HEK293 (cell line): ENCODE data around the gene LIMA1.
A peak's percentile ranks its signal among the peaks of the same experiment; 100 is the strongest.

Experiments used
- GLIS1 ChIP-seq: fragments of 450-650 bp; formaldehyde crosslinking; IDR thresholded peaks from 2 replicates; pipeline ENCODE4 v1.5.1; 2016; ENCODE audit warnings: missing biosample characterization, missing genetic modification characterization
- KLF9 ChIP-seq: fragments of 450-650 bp; formaldehyde crosslinking; IDR thresholded peaks from 2 replicates; pipeline ENCODE4 v1.5.1; 2016; ENCODE audit warnings: missing biosample characterization, missing genetic modification characterization, low read depth
- PATZ1 ChIP-seq: fragments of 450-650 bp; formaldehyde crosslinking; IDR thresholded peaks from 2 replicates; pipeline ENCODE4 v1.5.1; 2016; ENCODE audit warnings: missing biosample characterization, missing genetic modification characterization
- SP2 ChIP-seq: fragments of 450-650 bp; formaldehyde crosslinking; IDR thresholded peaks from 2 replicates; pipeline ENCODE4 v1.5.1; 2016; ENCODE audit warnings: missing biosample characterization, missing genetic modification characterization
- SP7 ChIP-seq: fragments of 450-650 bp; formaldehyde crosslinking; IDR thresholded peaks from 2 replicates; pipeline ENCODE4 v1.5.1; 2016; ENCODE audit warnings: missing biosample characterization, missing genetic modification characterization
- YY1 ChIP-seq: fragments of 450-650 bp; formaldehyde crosslinking; IDR thresholded peaks from 2 replicates; pipeline ENCODE4 v1.5.1; 2018; ENCODE audit warnings: missing biosample characterization, missing genetic modification characterization
- ZBTB7A ChIP-seq: fragments of 450-650 bp; formaldehyde crosslinking; IDR thresholded peaks from 2 replicates; pipeline ENCODE4 v1.5.1; 2016; ENCODE audit warnings: low read depth, missing biosample characterization, missing genetic modification characterization
- ZFP3 ChIP-seq: fragments of 450-650 bp; formaldehyde crosslinking; IDR thresholded peaks from 2 replicates; pipeline ENCODE4 v1.5.1; 2016; ENCODE audit warnings: low read depth, missing biosample characterization, missing genetic modification characterization
- ZFP69B ChIP-seq: fragments of 450-650 bp; formaldehyde crosslinking; IDR thresholded peaks from 2 replicates; pipeline ENCODE4 v1.5.1; 2016; ENCODE audit warnings: missing biosample characterization, missing genetic modification characterization
- ZIC2 ChIP-seq: fragments of 450-650 bp; formaldehyde crosslinking; IDR thresholded peaks from 2 replicates; pipeline ENCODE4 v1.5.1; 2016; ENCODE audit warnings: missing biosample characterization, missing genetic modification characterization
- ZNF146 ChIP-seq: fragments of 450-650 bp; formaldehyde crosslinking; IDR thresholded peaks from 2 replicates; pipeline ENCODE4 v1.5.1; 2016; ENCODE audit warnings: missing biosample characterization, missing genetic modification characterization
- ZNF211 ChIP-seq: fragments of 450-650 bp; formaldehyde crosslinking; IDR thresholded peaks from 2 replicates; pipeline ENCODE4 v1.5.1; 2016; ENCODE audit warnings: low read depth, missing biosample characterization, missing genetic modification characterization
- ZNF223 ChIP-seq: fragments of 450-650 bp; formaldehyde crosslinking; IDR thresholded peaks from 2 replicates; pipeline ENCODE4 v1.5.1; 2016; ENCODE audit warnings: missing biosample characterization, missing genetic modification characterization
- ZNF292 ChIP-seq: fragments of 450-650 bp; formaldehyde crosslinking; IDR thresholded peaks from 2 replicates; pipeline ENCODE4 v1.5.1; 2016; ENCODE audit warnings: low read depth, missing biosample characterization, missing genetic modification characterization, borderline replicate concordance
- ZNF362 ChIP-seq: fragments of 450-650 bp; formaldehyde crosslinking; IDR thresholded peaks from 2 replicates; pipeline ENCODE4 v1.5.1; 2016; ENCODE audit warnings: missing biosample characterization, missing genetic modification characterization
- ZNF433 ChIP-seq: fragments of 450-650 bp; formaldehyde crosslinking; IDR thresholded peaks from 2 replicates; pipeline ENCODE4 v1.5.1; 2016; ENCODE audit warnings: missing biosample characterization, missing genetic modification characterization, low read depth
- ZNF449 ChIP-seq: fragments of 450-650 bp; formaldehyde crosslinking; IDR thresholded peaks from 2 replicates; pipeline ENCODE4 v1.5.1; 2017; ENCODE audit warnings: missing biosample characterization, mild to moderate bottlenecking, missing genetic modification characterization, moderate library complexity
- ZNF501 ChIP-seq: fragments of 450-650 bp; formaldehyde crosslinking; IDR thresholded peaks from 2 replicates; pipeline ENCODE4 v1.5.1; 2016; ENCODE audit warnings: missing biosample characterization, missing genetic modification characterization
- ZNF513 ChIP-seq: fragments of 450-650 bp; IDR thresholded peaks from 2 replicates; pipeline ENCODE4 v1.5.1; 2018; ENCODE audit warnings: missing biosample characterization, missing genetic modification characterization
- ZNF518A ChIP-seq: fragments of 450-650 bp; formaldehyde crosslinking; conservative IDR thresholded peaks from 2 replicates; pipeline ENCODE4 v1.5.1; 2016; ENCODE audit warnings: low read depth, missing biosample characterization, missing genetic modification characterization
- ZNF521 ChIP-seq: fragments of 450-650 bp; formaldehyde crosslinking; IDR thresholded peaks from 2 replicates; pipeline ENCODE4 v1.5.1; 2017; ENCODE audit warnings: missing biosample characterization, mild to moderate bottlenecking, missing genetic modification characterization
- ZNF560 ChIP-seq: fragments of 450-650 bp; formaldehyde crosslinking; IDR thresholded peaks from 2 replicates; pipeline ENCODE4 v1.5.1; 2017; ENCODE audit warnings: missing biosample characterization, missing genetic modification characterization, borderline replicate concordance
- ZNF561 ChIP-seq: fragments of 450-650 bp; IDR thresholded peaks from 2 replicates; pipeline ENCODE4 v1.5.1; 2018; ENCODE audit warnings: missing biosample characterization, missing genetic modification characterization, borderline replicate concordance
- ZNF585B ChIP-seq: fragments of 450-650 bp; formaldehyde crosslinking; IDR thresholded peaks from 2 replicates; pipeline ENCODE4 v1.5.1; 2016; ENCODE audit warnings: missing biosample characterization, missing genetic modification characterization
- ZNF626 ChIP-seq: fragments of 450-650 bp; sonication (Bioruptor Pico); formaldehyde crosslinking; IDR thresholded peaks from 2 replicates; pipeline ENCODE4 v1.5.1; 2018; ENCODE audit warnings: missing biosample characterization, missing genetic modification characterization, inconsistent platforms
- ZSCAN16 ChIP-seq: fragments of 450-650 bp; formaldehyde crosslinking; IDR thresholded peaks from 2 replicates; pipeline ENCODE4 v1.5.1; 2016; ENCODE audit warnings: missing biosample characterization, missing genetic modification characterization
- ZSCAN5A ChIP-seq: fragments of 450-650 bp; formaldehyde crosslinking; IDR thresholded peaks from 2 replicates; pipeline ENCODE4 v1.5.1; 2016; ENCODE audit warnings: missing biosample characterization, missing genetic modification characterization

Gene LIMA1

GRCh38 chr12:50221228-50222008, 61.9 kb downstream of the LIMA1 start (continued):
- no peak for TF ChIP-seq ZFP3
- TF ChIP-seq ZBTB7A (tag by site-specific recombination), result no peak
- peak; percentile 4; the same call in 1 of the 2 replicates for TF ChIP-seq ZNF146 (tag by site-specific recombination)
- no peak for TF ChIP-seq ZNF513 (tag by site-specific recombination)
- no peak for TF ChIP-seq ZIC2 (tag by site-specific recombination)
- no peak for TF ChIP-seq ZNF292 (tag by site-specific recombination)
- TF ChIP-seq ZNF585B (tag by site-specific recombination), result no peak
- peak; percentile 89 for TF ChIP-seq ZNF561
- TF ChIP-seq PATZ1 (tag by site-specific recombination), result no peak
- TF ChIP-seq KLF9 (tag by site-specific recombination), result no peak
- TF ChIP-seq ZFP69B (tag by site-specific recombination), result peak; percentile 96
- TF ChIP-seq GLIS1 (tag by site-specific recombination), result peak; percentile 14; the same call in 1 of the 2 replicates
- TF ChIP-seq SP7, result peak; percentile 90
- TF ChIP-seq ZNF211, result no peak
- TF ChIP-seq SP2 (tag by site-specific recombination), result no peak
- no peak for TF ChIP-seq ZNF521 (tag by site-specific recombination)
- TF ChIP-seq ZNF501 (tag by site-specific recombination), result peak; percentile 58; the same call in 1 of the 2 replicates
- no peak for TF ChIP-seq ZNF626
- TF ChIP-seq ZNF362 (tag by site-specific recombination), result no peak
- 0 out of 2 replicates have a peak, but pooled peaks have one; percentile 19 for TF ChIP-seq ZNF518A (tag by site-specific recombination)
- TF ChIP-seq ZNF223, result no peak
- TF ChIP-seq ZNF433 (tag by site-specific recombination), result no peak
- TF ChIP-seq ZSCAN16, result no peak
- no peak for TF ChIP-seq ZNF560
- TF ChIP-seq ZSCAN5A (tag by site-specific recombination), result no peak
- no peak for TF ChIP-seq ZNF449 (tag by site-specific recombination)
- no peak for TF ChIP-seq YY1 (tag by site-specific recombination)
